A673 (cell line): ENCODE results near the gene SUPT5H.

ENCODE experiments used
- CTCF ChIP-seq: fragments of 300-800, 200-600 bp; sonication (generic); conservative IDR thresholded peaks from 2 replicates; pipeline ENCODE4 v1.5.1; 2017; ENCODE audit warnings: low read depth, mild to moderate bottlenecking, antibody characterized with exemption, low read length, moderate library complexity, mixed read lengths
- EZH2 ChIP-seq: fragments of 200-600 bp; sonication (generic); IDR thresholded peaks from 2 replicates; pipeline ENCODE4 v1.6.1; 2017; ENCODE audit warnings: borderline replicate concordance, low read depth, mild to moderate bottlenecking, mixed read lengths, antibody characterized with exemption, low read length; ENCODE audit not compliant: poor library complexity, severe bottlenecking

- TF ChIP-seq CTCF (no peak), EZH2 (no peak)
Measured at GRCh38 chr19:39479916-39480315, 34.5 kb downstream of the SUPT5H start.
